A204.1 (cell line): ENCODE data around the gene ARL15.
"Not testable (repeated sequence)": the region's sequence is repeated elsewhere in the genome, so short reads cannot be mapped to it uniquely, and the experiment has no call there.

Source experiments
- FAIRE-seq: peaks from 2 replicates; lab custom pipeline; 2012; peaks lifted over from hg19 to GRCh38; lab: Jason Lieb, UNC

The ARL15 gene

GRCh38 chr5:54088081-54088480 lies 222.3 kb downstream of the ARL15 start:
- FAIRE-seq, result no peak

GRCh38 chr5:54087436-54087835 lies 222.9 kb downstream of the ARL15 start:
- no peak for FAIRE-seq

- FAIRE-seq, result no peak
Observed at GRCh38 chr5:54086191-54086590, 224.2 kb downstream of the ARL15 start.

- no peak for FAIRE-seq
Observed at GRCh38 chr5:54084696-54085095, 225.7 kb downstream of the ARL15 start.

GRCh38 chr5:54083851-54084250 lies 226.5 kb downstream of the ARL15 start:
- no peak for FAIRE-seq

- FAIRE-seq, result no peak
Observed at GRCh38 chr5:54083245-54083644, 227.1 kb downstream of the ARL15 start.

GRCh38 chr5:54081415-54081814 lies 229.0 kb downstream of the ARL15 start:
- FAIRE-seq, result no peak

GRCh38 chr5:54080831-54081230 lies 229.5 kb downstream of the ARL15 start:
- FAIRE-seq, result no peak

GRCh38 chr5:54073735-54074134 lies 236.6 kb downstream of the ARL15 start:
- FAIRE-seq, result no peak

- FAIRE-seq, result no peak
Observed at GRCh38 chr5:54073131-54073530, 237.2 kb downstream of the ARL15 start.

- no peak for FAIRE-seq
Observed at GRCh38 chr5:54066433-54066832, 243.9 kb downstream of the ARL15 start.

- FAIRE-seq, result no peak
Observed at GRCh38 chr5:54063817-54064216, 246.6 kb downstream of the ARL15 start.

- no peak for FAIRE-seq
Observed at GRCh38 chr5:54062958-54063357, 247.4 kb downstream of the ARL15 start.

GRCh38 chr5:54060919-54061318 lies 249.5 kb downstream of the ARL15 start:
- not testable (repeated sequence) for FAIRE-seq

- FAIRE-seq, result no peak
Observed at GRCh38 chr5:54049963-54050362, 260.4 kb downstream of the ARL15 start.

- FAIRE-seq, result no peak
Observed at GRCh38 chr5:54049144-54049543, 261.2 kb downstream of the ARL15 start.

GRCh38 chr5:54045077-54045792 lies 265.1 kb downstream of the ARL15 start:
- FAIRE-seq, result no peak

GRCh38 chr5:54044276-54044675 lies 266.1 kb downstream of the ARL15 start:
- FAIRE-seq, result not testable (repeated sequence)

GRCh38 chr5:54040804-54041203 lies 269.6 kb downstream of the ARL15 start:
- no peak for FAIRE-seq

GRCh38 chr5:54040018-54040417 lies 270.4 kb downstream of the ARL15 start:
- FAIRE-seq, result no peak

GRCh38 chr5:54037205-54037604 lies 273.2 kb downstream of the ARL15 start:
- no peak for FAIRE-seq

GRCh38 chr5:54030981-54031380 lies 279.4 kb downstream of the ARL15 start:
- FAIRE-seq, result no peak

- FAIRE-seq, result peak; percentile 32
Observed at GRCh38 chr5:54024466-54024865, 285.9 kb downstream of the ARL15 start.

- no peak for FAIRE-seq
Observed at GRCh38 chr5:54022223-54022622, 288.1 kb downstream of the ARL15 start.
